Lower lobe of right lung (tissue), 2 donors: Measurements from ENCODE around the gene CHRNA9. TPM values are rescaled to one million over a fixed set of nuclear protein-coding genes. Genes with fewer than 3 reads are reported as not detected.

Experiments used
- ATAC-seq, 2 donors: fragments of 200-7000 bp; cut with Tn5 transposase; one replicate each; pipeline ENCODE4 v1.9.1; 2020 to 2022; ENCODE audit warnings: mild to moderate bottlenecking in 2 of 2, moderate library complexity in 2 of 2
- DNase-seq: peaks from one replicate; pipeline ENCODE4 v3.0.0-alpha.2; 2020
- H3K27ac ChIP-seq: fragments of 200-600 bp; one replicate; pipeline ENCODE4 v1.8.0; 2022
- H3K27me3 ChIP-seq: fragments of 200-600 bp; one replicate; pipeline ENCODE4 v1.8.0; 2022; ENCODE audit warnings: low read depth
- H3K36me3 ChIP-seq: fragments of 200-600 bp; one replicate; pipeline ENCODE4 v1.8.0; 2022; ENCODE audit warnings: mild to moderate bottlenecking
- H3K4me1 ChIP-seq: fragments of 200-600 bp; one replicate; pipeline ENCODE4 v1.8.0; 2022
- H3K4me3 ChIP-seq: fragments of 200-600 bp; one replicate; pipeline ENCODE4 v1.8.0; 2022; ENCODE audit warnings: mild to moderate bottlenecking
- H3K9me3 ChIP-seq: fragments of 200-600 bp; one replicate; pipeline ENCODE4 v1.8.0; 2022
- CTCF ChIP-seq: fragments of 200-600 bp; IDR thresholded peaks from one replicate; pipeline ENCODE4 v1.8.0; 2022; ENCODE audit warnings: antibody characterized with exemption, mild to moderate bottlenecking
- intact Hi-C: fragments of 100-400 bp; cut with DNase I; formaldehyde crosslinking; loops from one replicate; pipeline ENCODE4 v1.11.0; 2022
- total RNA-seq: library from RNA; stranded (reverse); fragmentation: NEBNext Ultra II Directional; extraction: Animal tissue kit (Norgen Biotek cat#: 25700); gene quantifications from one replicate; pipeline ENCODE4 v1.2.1, GENCODE V29; 2021
- donor health status: DM: no; HTN: yes; CAD: no; lungs with severe emphysema.

CHRNA9 gene
- total RNA-seq, 1 donor from 2014 or later = not detected

DNA sequence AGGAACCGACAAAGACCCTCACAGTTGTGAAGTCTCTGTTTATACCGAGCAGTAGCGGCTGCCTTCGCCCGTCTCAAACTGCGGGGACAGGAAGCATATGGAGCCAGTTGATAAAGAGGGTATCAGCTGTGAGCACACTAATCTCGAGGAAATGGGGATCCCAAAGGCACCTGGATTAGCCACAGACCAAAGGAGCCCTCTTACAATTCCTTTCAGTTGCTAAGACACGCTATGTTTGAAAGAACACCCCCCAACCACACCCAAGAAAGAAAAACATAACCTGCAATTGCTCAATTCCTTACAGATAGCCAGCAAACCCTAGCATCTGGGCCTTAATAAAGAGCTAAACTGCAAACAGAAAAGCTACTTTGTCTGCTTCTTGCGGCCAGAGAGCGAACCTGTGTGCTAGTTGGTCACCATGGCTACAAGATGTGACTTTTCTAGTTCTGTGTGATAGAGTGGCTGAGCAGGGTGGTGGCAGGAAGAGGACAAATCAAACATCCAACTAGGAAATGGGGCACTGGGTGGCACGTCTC lies 23.3 kb upstream of the CHRNA9 start:
- peak overlapping the region; percentile 53 for H3K27ac ChIP-seq
- intact Hi-C loops = no loop called here
- no peaks in the 10 kb centered on the region for H3K27me3 ChIP-seq
- DNase-seq = no peak
- no peaks in the 10 kb centered on the region for H3K9me3 ChIP-seq
- peak; percentile 71 to 72 for ATAC-seq
- H3K36me3 ChIP-seq = no peaks in the 10 kb centered on the region
- H3K4me3 ChIP-seq = no peak overlapping the region
- peaks cover 27% of the 10 kb centered on the region for H3K4me1 ChIP-seq
- no peak for TF ChIP-seq CTCF

DNA sequence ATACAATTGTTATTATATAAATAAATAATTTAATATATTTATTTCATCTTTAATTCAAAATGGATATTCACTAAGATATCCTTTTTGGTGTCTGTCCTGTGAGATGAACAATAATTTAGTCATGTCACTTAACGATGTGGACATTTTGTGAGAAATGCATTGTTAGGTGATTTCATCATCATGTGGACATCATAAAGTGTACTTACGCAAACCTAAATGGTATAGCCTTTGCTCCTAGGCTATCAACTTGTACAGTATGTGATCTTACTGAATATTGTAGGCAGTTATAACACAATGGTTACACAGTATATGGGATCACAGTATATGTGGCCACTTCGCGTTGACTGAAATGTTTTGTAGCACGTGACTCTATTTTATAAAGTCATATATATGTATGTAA lies 20.2 kb upstream of the CHRNA9 start:
- Histone ChIP-seq H3K9me3 (no peaks in the 10 kb centered on the region), H3K36me3 (no peaks in the 10 kb centered on the region), H3K4me1 (peaks cover 19% of the 10 kb centered on the region), H3K27ac (no peak overlapping the region), H3K27me3 (no peaks in the 10 kb centered on the region), H3K4me3 (no peak overlapping the region)
- DNase-seq (no peak), ATAC-seq (no peak)
- TF ChIP-seq CTCF = no peak
- intact Hi-C loops = no loop called here

GRCh38 chr4:40316333-40316781 lies 18.8 kb upstream of the CHRNA9 start:
- ATAC-seq (peak; percentile 52 to 72), DNase-seq (no peak)
- Histone ChIP-seq H3K4me3 (no peak overlapping the region), H3K27me3 (no peaks in the 10 kb centered on the region), H3K4me1 (peaks cover 19% of the 10 kb centered on the region), H3K9me3 (no peaks in the 10 kb centered on the region), H3K36me3 (no peaks in the 10 kb centered on the region), H3K27ac (peak overlapping the region; percentile 83)
- intact Hi-C loops = no loop called here
- TF ChIP-seq CTCF = no peak

DNA sequence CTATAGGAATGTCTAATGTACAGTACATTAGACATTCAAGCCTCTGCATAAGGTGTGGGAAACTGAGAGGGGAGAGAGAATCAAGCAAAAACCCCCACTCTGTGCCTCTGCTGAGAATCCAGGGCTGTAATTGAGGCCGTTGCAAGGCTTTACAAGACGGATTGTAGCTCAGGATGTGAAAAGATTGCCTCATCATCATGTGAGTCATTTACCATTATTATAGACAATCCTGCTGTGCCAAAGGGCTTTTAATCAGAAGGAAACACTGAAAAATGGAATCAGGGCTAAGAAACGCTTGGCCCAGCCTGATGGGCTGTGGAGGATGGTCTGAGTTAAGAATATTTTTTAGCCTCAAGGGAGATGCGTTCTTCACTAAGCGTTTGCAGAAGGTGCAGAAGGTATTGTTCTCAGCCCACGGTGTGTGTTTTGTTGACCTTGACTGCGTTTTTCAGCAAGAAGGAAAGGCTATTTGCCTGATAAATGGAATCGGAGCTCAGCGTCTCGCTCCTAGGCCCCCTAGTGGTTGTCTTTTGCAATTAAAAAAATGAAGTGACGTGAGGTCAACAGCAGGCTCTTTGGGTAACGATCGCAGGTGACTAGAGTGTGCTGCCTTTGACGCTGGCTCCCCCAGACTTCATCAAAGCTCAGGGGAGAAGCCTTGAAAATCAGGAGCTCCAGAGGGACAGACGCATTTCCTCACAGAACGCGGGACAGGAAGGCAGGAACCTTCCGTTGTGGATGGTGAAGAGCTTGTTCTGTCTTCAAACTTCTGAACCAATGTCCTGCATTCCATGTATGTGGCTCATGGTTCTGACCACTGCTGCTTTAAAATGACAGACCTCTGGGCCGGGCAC lies 18.1 kb upstream of the CHRNA9 start:
- Histone ChIP-seq H3K9me3 (no peaks in the 10 kb centered on the region), H3K36me3 (no peaks in the 10 kb centered on the region), H3K27me3 (no peaks in the 10 kb centered on the region), H3K4me3 (peak overlapping the region; percentile 33), H3K27ac (peak overlapping the region; percentile 83), H3K4me1 (peaks cover 12% of the 10 kb centered on the region)
- ATAC-seq = peak; percentile 86 to 90
- peak; percentile 77 for TF ChIP-seq CTCF
- intact Hi-C loops = no loop called here
- no peak for DNase-seq

- ATAC-seq = no peak
- Histone ChIP-seq H3K9me3 (no peaks in the 10 kb centered on the region), H3K27me3 (no peaks in the 10 kb centered on the region), H3K4me3 (no peak overlapping the region), H3K27ac (no peak overlapping the region), H3K4me1 (peaks cover 12% of the 10 kb centered on the region), H3K36me3 (no peaks in the 10 kb centered on the region)
- intact Hi-C loops = no loop called here
- DNase-seq = no peak
- TF ChIP-seq CTCF = no peak
These were observed 17.0 kb upstream of the CHRNA9 start for GRCh38 chr4:40317916-40318658.
